AG04450 (cell line): ENCODE measurements around the gene PDGFA. TPM values are rescaled to one million over a fixed set of nuclear protein-coding genes. Genes with fewer than 3 reads are reported as not detected.

Experiments used
- CTCF ChIA-PET: fragments of 300-600, 350-600 bp; formaldehyde crosslinking; extraction: SDS; loops from one replicate; lab custom pipeline; 2022; ENCODE audit warnings: antibody characterized with exemption, inconsistent platforms; lab: Charles Lee
- POLR2A ChIA-PET: fragments of 350-600 bp; formaldehyde crosslinking; extraction: SDS; loops from one replicate; lab custom pipeline; 2021; ENCODE audit warnings: antibody characterized with exemption, inconsistent platforms; lab: Yijun Ruan, JAX
- DNase-seq: peaks from one replicate; pipeline ENCODE4 v3.0.0-alpha.2; 2011; ENCODE audit warnings: low read depth, low spot score
- H3K27ac ChIP-seq: one replicate; pipeline ENCODE4 v1.5.1; 2012; ENCODE audit warnings: low read depth, low read length, control low read depth
- H3K27me3 ChIP-seq: one replicate; pipeline ENCODE4 v1.6.0; 2012; ENCODE audit warnings: low read length; ENCODE audit not compliant: control insufficient read depth, insufficient read depth
- H3K4me3 ChIP-seq: 2 replicates; pipeline ENCODE4 v1.5.1; 2011; ENCODE audit warnings: mild to moderate bottlenecking, low read depth, low read length, control low read depth
- H3K9me3 ChIP-seq: 2 replicates; pipeline ENCODE4 v1.5.1; 2012; ENCODE audit warnings: low read length; ENCODE audit not compliant: control insufficient read depth, insufficient read depth
- CTCF ChIP-seq: IDR thresholded peaks from 2 replicates; pipeline ENCODE4 v1.5.1; 2011; ENCODE audit warnings: low read depth, low read length, control low read depth, inconsistent platforms
- polyA plus RNA-seq: library from polyadenylated mRNA; depleted of rRNA; stranded (reverse); fragments of >200 nt; gene quantifications from 2 replicates; pipeline ENCODE4 v1.2.3, GENCODE V29; 2011

The PDGFA gene
- polyA plus RNA-seq, 1 experiment: 2.0 TPM

GRCh38 chr7:479948-480499 lies 39.6 kb downstream of the PDGFA start:
- H3K9me3 ChIP-seq: peaks cover 3% of the 10 kb centered on the region
- ChIA-PET POLR2A (no interaction called here), CTCF (no interaction called here)
- no peak overlapping the region for H3K27ac ChIP-seq
- no peak overlapping the region for H3K4me3 ChIP-seq
- H3K27me3 ChIP-seq: peaks cover 39% of the 10 kb centered on the region
- TF ChIP-seq CTCF: no peak
- no peak for DNase-seq

GRCh38 chr7:479115-479947 lies 40.3 kb downstream of the PDGFA start:
- no peak for TF ChIP-seq CTCF
- Histone ChIP-seq H3K4me3 (no peak overlapping the region), H3K9me3 (peaks cover 10% of the 10 kb centered on the region), H3K27ac (no peak overlapping the region), H3K27me3 (peaks cover 35% of the 10 kb centered on the region)
- POLR2A ChIA-PET: no interaction called here
- DNase-seq: no peak
- CTCF ChIA-PET: no interaction called here

- no peak for DNase-seq
- Histone ChIP-seq H3K9me3 (peaks cover 20% of the 10 kb centered on the region), H3K27me3 (peaks cover 27% of the 10 kb centered on the region), H3K4me3 (no peak overlapping the region), H3K27ac (no peak overlapping the region)
- no peak for TF ChIP-seq CTCF
- POLR2A ChIA-PET: no interaction called here
- CTCF ChIA-PET: no interaction called here
Observed at GRCh38 chr7:477626-478220, 41.9 kb downstream of the PDGFA start.

GRCh38 chr7:476736-477360 lies 42.8 kb downstream of the PDGFA start:
- H3K27ac ChIP-seq: no peak overlapping the region
- no peak for TF ChIP-seq CTCF
- peaks cover 20% of the 10 kb centered on the region for H3K9me3 ChIP-seq
- peaks cover 25% of the 10 kb centered on the region for H3K27me3 ChIP-seq
- DNase-seq: no peak
- H3K4me3 ChIP-seq: no peak overlapping the region
- ChIA-PET POLR2A (no interaction called here), CTCF (no interaction called here)
